Suprapubic skin (tissue), 4 donors: ENCODE data around the gene MAP1B.

ENCODE experiments used
- CTCF ChIP-seq, 2 donors: fragments of 200-600 bp in 1 of 2; fragments of 450-650 bp in 1 of 2; sonication (generic) in 1 of 2; IDR thresholded peaks; one replicate each; pipeline ENCODE4 v1.5.1; 2016 to 2019; ENCODE audit warnings: antibody characterized with exemption in 2 of 2, mild to moderate bottlenecking in 1 of 2, moderate library complexity in 1 of 2
- EP300 ChIP-seq: sonication (generic); formaldehyde crosslinking; IDR thresholded peaks from one replicate; pipeline ENCODE4 v1.6.1; 2017; ENCODE audit warnings: antibody characterized with exemption
- POLR2A ChIP-seq, 2 donors: fragments of 450-650 bp; IDR thresholded peaks; one replicate each; pipeline ENCODE4 v1.6.1; 2017; ENCODE audit warnings: antibody characterized with exemption in 2 of 2, mild to moderate bottlenecking in 2 of 2, moderate library complexity in 2 of 2
- POLR2AphosphoS5 ChIP-seq, 3 donors: sonication (generic); formaldehyde crosslinking; IDR thresholded peaks; one replicate each; pipeline ENCODE4 v1.6.1; 2017; ENCODE audit warnings: antibody characterized with exemption in 3 of 3

GRCh38 chr5:72210888-72211678 lies 103.8 kb downstream of the MAP1B start:
- no peak for TF ChIP-seq POLR2A (IDR thresholded peaks at IDR 0.05)
- TF ChIP-seq CTCF (IDR thresholded peaks at IDR 0.05), result no peak
- TF ChIP-seq POLR2AphosphoS5 (IDR thresholded peaks at IDR 0.05), result no peak
- no peak for TF ChIP-seq EP300
